Activated naive CD4-positive, alpha-beta T cell treated with anti-CD3 and anti-CD28 coated beads, Interleukin-2, amount 10 ng/mL, durations not matched to agents 7 days and 5 days (primary cell): ENCODE measurements around the gene CCDC102A.

Experiments
- CTCF ChIA-PET: fragments of 350-600 bp; sonication (Branson Sonifier 250); formaldehyde crosslinking; loops from one replicate; lab custom pipeline; 2021; ENCODE audit warnings: antibody characterized with exemption; lab: Charles Lee
- DNase-seq: peaks from one replicate; pipeline ENCODE4 v3.0.0-alpha.2; 2020
- H3K27ac Mint-ChIP-seq: one replicate; pipeline ENCODE4 v1.8.0; 2021; ENCODE audit warnings: mild to moderate bottlenecking, moderate library complexity, mixed read lengths
- H3K27me3 Mint-ChIP-seq: one replicate; pipeline ENCODE4 v1.8.0; 2021; ENCODE audit warnings: mild to moderate bottlenecking, mixed read lengths
- H3K36me3 Mint-ChIP-seq: one replicate; pipeline ENCODE4 v1.8.0; 2021; ENCODE audit warnings: mixed read lengths
- H3K4me1 Mint-ChIP-seq: one replicate; pipeline ENCODE4 v1.8.0; 2021; ENCODE audit warnings: mixed read lengths
- H3K4me3 Mint-ChIP-seq: one replicate; pipeline ENCODE4 v1.8.0; 2021; ENCODE audit warnings: mild to moderate bottlenecking, moderate library complexity, mixed read lengths
- H3K9me3 Mint-ChIP-seq: one replicate; pipeline ENCODE4 v1.8.0; 2021; ENCODE audit warnings: mixed read lengths

CCDC102A gene

GRCh38 chr16:57516176-57516725 lies 20.1 kb downstream of the CCDC102A start:
- CTCF ChIA-PET, result interaction anchor here (1.6 to 5.3 kb wide), 4 partner anchors 10 to 98 kb away, joined by 5 to 94 read pairs (median 50); partner anchors contain the start of gene POLR2C
- Mint-ChIP-seq H3K36me3 (peaks cover 3% of the 10 kb centered on the region), H3K4me3 (no peak overlapping the region), H3K4me1 (no peaks in the 10 kb centered on the region), H3K27ac (no peak overlapping the region), H3K9me3 (no peaks in the 10 kb centered on the region), H3K27me3 (no peaks in the 10 kb centered on the region)
- DNase-seq, result no peak

GRCh38 chr16:57514791-57515600 lies 21.4 kb downstream of the CCDC102A start:
- Mint-ChIP-seq H3K4me1 (no peaks in the 10 kb centered on the region), H3K36me3 (peaks cover 3% of the 10 kb centered on the region), H3K9me3 (no peaks in the 10 kb centered on the region), H3K27ac (no peak overlapping the region), H3K4me3 (no peak overlapping the region), H3K27me3 (peaks cover 3% of the 10 kb centered on the region)
- no peak for DNase-seq
- CTCF ChIA-PET, result interaction anchor here (1.5 to 1.8 kb wide), 2 partner anchors 8 to 96 kb away, joined by 4 to 5 read pairs; no protein-coding TSS in a partner anchor

GRCh38 chr16:57514371-57514770 lies 22.0 kb downstream of the CCDC102A start:
- no peak overlapping the region for H3K4me3 Mint-ChIP-seq
- H3K27me3 Mint-ChIP-seq, result peaks cover 5% of the 10 kb centered on the region
- no peaks in the 10 kb centered on the region for H3K4me1 Mint-ChIP-seq
- H3K27ac Mint-ChIP-seq, result no peak overlapping the region
- DNase-seq, result no peak
- no peaks in the 10 kb centered on the region for H3K9me3 Mint-ChIP-seq
- CTCF ChIA-PET, result interaction anchor here (1.5 to 1.8 kb wide), 2 partner anchors 8 to 95 kb away, joined by 4 to 5 read pairs; no protein-coding TSS in a partner anchor
- peaks cover 3% of the 10 kb centered on the region for H3K36me3 Mint-ChIP-seq

- DNase-seq, result no peak
- H3K9me3 Mint-ChIP-seq, result no peaks in the 10 kb centered on the region
- H3K36me3 Mint-ChIP-seq, result no peaks in the 10 kb centered on the region
- peaks cover 9% of the 10 kb centered on the region for H3K27me3 Mint-ChIP-seq
- H3K4me1 Mint-ChIP-seq, result no peaks in the 10 kb centered on the region
- CTCF ChIA-PET, result interaction anchor here (1.5 to 1.8 kb wide), 2 partner anchors 9 to 94 kb away, joined by 4 to 5 read pairs; no protein-coding TSS in a partner anchor
- no peak overlapping the region for H3K27ac Mint-ChIP-seq
- no peak overlapping the region for H3K4me3 Mint-ChIP-seq
Measured at GRCh38 chr16:57513371-57514102, 22.8 kb downstream of the CCDC102A start.

GRCh38 chr16:57512296-57513001 lies 23.9 kb downstream of the CCDC102A start:
- CTCF ChIA-PET, result no interaction called here
- Mint-ChIP-seq H3K27me3 (peaks cover 10% of the 10 kb centered on the region), H3K36me3 (no peaks in the 10 kb centered on the region), H3K4me1 (no peaks in the 10 kb centered on the region), H3K4me3 (no peak overlapping the region), H3K27ac (no peak overlapping the region), H3K9me3 (no peaks in the 10 kb centered on the region)
- DNase-seq, result no peak

- Mint-ChIP-seq H3K36me3 (no peaks in the 10 kb centered on the region), H3K27me3 (peaks cover 18% of the 10 kb centered on the region), H3K4me3 (no peak overlapping the region), H3K27ac (no peak overlapping the region), H3K4me1 (no peaks in the 10 kb centered on the region), H3K9me3 (no peaks in the 10 kb centered on the region)
- no peak for DNase-seq
- CTCF ChIA-PET, result interaction anchor here (2.4 kb wide), 1 partner anchor 10 kb away, joined by 9 read pairs; no protein-coding TSS in a partner anchor
Measured at GRCh38 chr16:57510016-57510871, 26.1 kb downstream of the CCDC102A start.

GRCh38 chr16:57509231-57509923 lies 27.0 kb downstream of the CCDC102A start:
- no peak for DNase-seq
- peaks cover 26% of the 10 kb centered on the region for H3K27me3 Mint-ChIP-seq
- H3K9me3 Mint-ChIP-seq, result no peaks in the 10 kb centered on the region
- CTCF ChIA-PET, result interaction anchor here (2.4 kb wide), 2 partner anchors 10 to 11 kb away, joined by 9 to 16 read pairs; no protein-coding TSS in a partner anchor
- no peak overlapping the region for H3K27ac Mint-ChIP-seq
- H3K4me1 Mint-ChIP-seq, result no peaks in the 10 kb centered on the region
- no peak overlapping the region for H3K4me3 Mint-ChIP-seq
- no peaks in the 10 kb centered on the region for H3K36me3 Mint-ChIP-seq

GRCh38 chr16:57508035-57508425 lies 28.3 kb downstream of the CCDC102A start:
- Mint-ChIP-seq H3K4me3 (no peak overlapping the region), H3K9me3 (no peaks in the 10 kb centered on the region), H3K27me3 (peaks cover 32% of the 10 kb centered on the region), H3K27ac (no peak overlapping the region), H3K36me3 (no peaks in the 10 kb centered on the region), H3K4me1 (no peaks in the 10 kb centered on the region)
- CTCF ChIA-PET, result interaction anchor here (2.4 kb wide), 1 partner anchor 11 kb away, joined by 16 read pairs; no protein-coding TSS in a partner anchor
- no peak for DNase-seq

- H3K27me3 Mint-ChIP-seq, result peaks cover 34% of the 10 kb centered on the region
- CTCF ChIA-PET, result interaction anchor here (1.0 to 2.4 kb wide), 2 partner anchors 12 kb away, joined by 4 to 16 read pairs; no protein-coding TSS in a partner anchor
- H3K4me3 Mint-ChIP-seq, result no peak overlapping the region
- no peaks in the 10 kb centered on the region for H3K9me3 Mint-ChIP-seq
- no peaks in the 10 kb centered on the region for H3K36me3 Mint-ChIP-seq
- no peaks in the 10 kb centered on the region for H3K4me1 Mint-ChIP-seq
- no peak overlapping the region for H3K27ac Mint-ChIP-seq
- DNase-seq, result no peak
Measured at GRCh38 chr16:57507136-57508034, 29.0 kb downstream of the CCDC102A start.

- Mint-ChIP-seq H3K4me1 (peaks cover 12% of the 10 kb centered on the region), H3K27ac (no peak overlapping the region), H3K36me3 (no peaks in the 10 kb centered on the region), H3K4me3 (no peak overlapping the region), H3K27me3 (peaks cover 36% of the 10 kb centered on the region), H3K9me3 (no peaks in the 10 kb centered on the region)
- CTCF ChIA-PET, result interaction anchor here (0.8 to 1.3 kb wide), 2 partner anchors 24 to 29 kb away, joined by 3 to 4 read pairs; no protein-coding TSS in a partner anchor
- no peak for DNase-seq
Measured at GRCh38 chr16:57505169-57505568, 31.2 kb downstream of the CCDC102A start.

GRCh38 chr16:57504491-57504890 lies 31.9 kb downstream of the CCDC102A start:
- CTCF ChIA-PET, result interaction anchor here (0.8 to 1.8 kb wide), 4 partner anchors 9 to 28 kb away, joined by 3 to 6 read pairs (median 5); no protein-coding TSS in a partner anchor
- no peaks in the 10 kb centered on the region for H3K9me3 Mint-ChIP-seq

More at GRCh38 chr16:57504491-57504890, 31.9 kb downstream of the CCDC102A start:
- DNase-seq, result no peak
- Mint-ChIP-seq H3K4me1 (peaks cover 15% of the 10 kb centered on the region), H3K27me3 (peaks cover 33% of the 10 kb centered on the region), H3K4me3 (no peak overlapping the region), H3K27ac (no peak overlapping the region), H3K36me3 (no peaks in the 10 kb centered on the region)
